HEK293 (cell line): Measurements from ENCODE around the gene ZSCAN22.

Source experiments
- FEZF1 ChIP-seq: fragments of 450-650 bp; formaldehyde crosslinking; IDR thresholded peaks from 2 replicates; pipeline ENCODE4 v1.5.1; 2016; ENCODE audit warnings: missing biosample characterization, missing genetic modification characterization
- HOXC10 ChIP-seq: sonication (generic); formaldehyde crosslinking; IDR thresholded peaks from 2 replicates; pipeline ENCODE4 v1.8.1; 2023; ENCODE audit warnings: mild to moderate bottlenecking, missing genetic modification reagents
- KLF16 ChIP-seq: fragments of 450-650 bp; formaldehyde crosslinking; IDR thresholded peaks from 2 replicates; pipeline ENCODE4 v1.5.1; 2017; ENCODE audit warnings: missing biosample characterization, missing genetic modification characterization
- KLF8 ChIP-seq: fragments of 450-650 bp; formaldehyde crosslinking; IDR thresholded peaks from 2 replicates; pipeline ENCODE4 v1.5.1; 2016; ENCODE audit warnings: missing biosample characterization, missing genetic modification characterization
- PRDM10 ChIP-seq: fragments of 450-650 bp; formaldehyde crosslinking; IDR thresholded peaks from 2 replicates; pipeline ENCODE4 v1.5.1; 2016; ENCODE audit warnings: missing biosample characterization, missing genetic modification characterization
- TSHZ1 ChIP-seq: fragments of 450-650 bp; formaldehyde crosslinking; IDR thresholded peaks from 2 replicates; pipeline ENCODE4 v1.5.1; 2016; ENCODE audit warnings: missing biosample characterization, missing genetic modification characterization, borderline replicate concordance
- ZEB2 ChIP-seq: fragments of 450-650 bp; formaldehyde crosslinking; IDR thresholded peaks from 2 replicates; pipeline ENCODE4 v1.5.1; 2016; ENCODE audit warnings: missing biosample characterization, missing genetic modification characterization
- ZIC2 ChIP-seq: fragments of 450-650 bp; formaldehyde crosslinking; IDR thresholded peaks from 2 replicates; pipeline ENCODE4 v1.5.1; 2016; ENCODE audit warnings: missing biosample characterization, missing genetic modification characterization
- ZNF140 ChIP-seq: fragments of 450-650 bp; formaldehyde crosslinking; IDR thresholded peaks from 2 replicates; pipeline ENCODE4 v1.5.1; 2016; ENCODE audit warnings: missing biosample characterization, missing genetic modification characterization
- ZNF155 ChIP-seq: fragments of 450-650 bp; formaldehyde crosslinking; IDR thresholded peaks from 2 replicates; pipeline ENCODE4 v1.5.1; 2016; ENCODE audit warnings: missing biosample characterization, missing genetic modification characterization
- ZNF214 ChIP-seq: fragments of 450-650 bp; formaldehyde crosslinking; IDR thresholded peaks from 2 replicates; pipeline ENCODE4 v1.5.1; 2017; ENCODE audit warnings: missing biosample characterization, mild to moderate bottlenecking, missing genetic modification characterization, borderline replicate concordance
- ZNF23 ChIP-seq: fragments of 450-650 bp; formaldehyde crosslinking; IDR thresholded peaks from 2 replicates; pipeline ENCODE4 v1.5.1; 2016; ENCODE audit warnings: missing biosample characterization, missing genetic modification characterization, borderline replicate concordance
- ZNF248 ChIP-seq: fragments of 450-650 bp; formaldehyde crosslinking; IDR thresholded peaks from 2 replicates; pipeline ENCODE4 v1.5.1; 2017; ENCODE audit warnings: missing biosample characterization, missing genetic modification characterization
- ZNF37A ChIP-seq: fragments of 450-650 bp; IDR thresholded peaks from 2 replicates; pipeline ENCODE4 v1.5.1; 2018; ENCODE audit warnings: missing biosample characterization, missing genetic modification characterization
- ZNF621 ChIP-seq: fragments of 450-650 bp; formaldehyde crosslinking; IDR thresholded peaks from 2 replicates; pipeline ENCODE4 v1.5.1; 2017; ENCODE audit warnings: missing biosample characterization, missing genetic modification characterization
- ZNF623 ChIP-seq: fragments of 450-650 bp; formaldehyde crosslinking; IDR thresholded peaks from 2 replicates; pipeline ENCODE4 v1.5.1; 2016; ENCODE audit warnings: missing biosample characterization, missing genetic modification characterization
- ZNF704 ChIP-seq: fragments of 450-650 bp; formaldehyde crosslinking; IDR thresholded peaks from 2 replicates; pipeline ENCODE4 v1.5.1; 2016; ENCODE audit warnings: missing biosample characterization, missing genetic modification characterization
- ZNF768 ChIP-seq: fragments of 450-650 bp; formaldehyde crosslinking; IDR thresholded peaks from 2 replicates; pipeline ENCODE4 v1.5.1; 2018; ENCODE audit warnings: missing biosample characterization, mild to moderate bottlenecking, missing genetic modification characterization
- TF ChIP-seq, protein P1 (sequence below): fragments of 450-650 bp; formaldehyde crosslinking; IDR thresholded peaks from 2 replicates; pipeline ENCODE4 v1.5.1; 2016; ENCODE audit warnings: missing biosample characterization, missing genetic modification characterization, borderline replicate concordance
- TF ChIP-seq, protein P2 (sequence below): fragments of 450-650 bp; formaldehyde crosslinking; IDR thresholded peaks from 2 replicates; pipeline ENCODE4 v1.5.1; 2017; ENCODE audit warnings: missing biosample characterization, missing genetic modification characterization
- TF ChIP-seq, protein P3 (sequence below): fragments of 450-650 bp; formaldehyde crosslinking; IDR thresholded peaks from 2 replicates; pipeline ENCODE4 v1.5.1; 2016; ENCODE audit warnings: missing biosample characterization, missing genetic modification characterization

Gene ZSCAN22

DNA sequence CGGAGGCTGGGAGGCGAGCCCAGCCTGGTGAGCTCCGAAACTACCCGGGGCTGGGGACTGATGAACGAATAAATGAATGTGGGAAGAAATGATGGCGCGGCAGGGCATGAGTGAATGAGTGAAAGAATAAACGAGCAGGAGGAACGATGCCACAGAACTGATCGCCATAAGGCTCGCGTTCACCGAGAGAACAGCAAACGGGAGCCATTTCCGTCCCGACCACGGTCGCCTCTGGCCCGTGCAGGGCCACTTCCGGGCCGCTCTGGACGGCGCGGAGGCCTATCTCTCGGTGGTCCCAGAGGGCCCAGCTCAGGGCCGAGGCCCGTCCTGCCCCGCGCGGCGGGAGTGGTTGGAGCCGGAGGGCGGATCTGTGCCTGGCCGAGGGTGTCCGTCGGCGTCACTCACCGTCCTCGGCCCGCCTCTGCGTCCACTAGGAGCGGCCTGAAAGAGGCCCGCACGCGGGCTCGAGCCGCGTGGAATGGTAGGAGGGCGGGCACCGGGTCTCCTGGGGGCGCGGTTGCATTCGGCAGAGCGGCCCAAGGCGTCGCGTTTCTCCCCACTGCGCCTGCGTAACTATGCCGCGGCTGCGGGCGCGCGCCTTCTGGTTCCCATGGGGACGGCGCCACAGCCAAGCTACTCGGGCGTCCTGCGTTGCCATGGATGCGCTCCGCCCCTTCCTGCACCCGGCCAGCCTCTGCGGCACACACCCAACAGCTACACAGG is 35.6 kb downstream of the ZSCAN22 start, which contains the start of gene ZNF497 (continued):
- TF ChIP-seq KLF16 (tag by site-specific recombination): peak; percentile 73
- peak; percentile 74; the same call in 1 of the 2 replicates for TF ChIP-seq KLF8 (tag by site-specific recombination)
- no peak for TF ChIP-seq ZIC2
- TF ChIP-seq TSHZ1: no peak
- TF ChIP-seq, protein P1, sequence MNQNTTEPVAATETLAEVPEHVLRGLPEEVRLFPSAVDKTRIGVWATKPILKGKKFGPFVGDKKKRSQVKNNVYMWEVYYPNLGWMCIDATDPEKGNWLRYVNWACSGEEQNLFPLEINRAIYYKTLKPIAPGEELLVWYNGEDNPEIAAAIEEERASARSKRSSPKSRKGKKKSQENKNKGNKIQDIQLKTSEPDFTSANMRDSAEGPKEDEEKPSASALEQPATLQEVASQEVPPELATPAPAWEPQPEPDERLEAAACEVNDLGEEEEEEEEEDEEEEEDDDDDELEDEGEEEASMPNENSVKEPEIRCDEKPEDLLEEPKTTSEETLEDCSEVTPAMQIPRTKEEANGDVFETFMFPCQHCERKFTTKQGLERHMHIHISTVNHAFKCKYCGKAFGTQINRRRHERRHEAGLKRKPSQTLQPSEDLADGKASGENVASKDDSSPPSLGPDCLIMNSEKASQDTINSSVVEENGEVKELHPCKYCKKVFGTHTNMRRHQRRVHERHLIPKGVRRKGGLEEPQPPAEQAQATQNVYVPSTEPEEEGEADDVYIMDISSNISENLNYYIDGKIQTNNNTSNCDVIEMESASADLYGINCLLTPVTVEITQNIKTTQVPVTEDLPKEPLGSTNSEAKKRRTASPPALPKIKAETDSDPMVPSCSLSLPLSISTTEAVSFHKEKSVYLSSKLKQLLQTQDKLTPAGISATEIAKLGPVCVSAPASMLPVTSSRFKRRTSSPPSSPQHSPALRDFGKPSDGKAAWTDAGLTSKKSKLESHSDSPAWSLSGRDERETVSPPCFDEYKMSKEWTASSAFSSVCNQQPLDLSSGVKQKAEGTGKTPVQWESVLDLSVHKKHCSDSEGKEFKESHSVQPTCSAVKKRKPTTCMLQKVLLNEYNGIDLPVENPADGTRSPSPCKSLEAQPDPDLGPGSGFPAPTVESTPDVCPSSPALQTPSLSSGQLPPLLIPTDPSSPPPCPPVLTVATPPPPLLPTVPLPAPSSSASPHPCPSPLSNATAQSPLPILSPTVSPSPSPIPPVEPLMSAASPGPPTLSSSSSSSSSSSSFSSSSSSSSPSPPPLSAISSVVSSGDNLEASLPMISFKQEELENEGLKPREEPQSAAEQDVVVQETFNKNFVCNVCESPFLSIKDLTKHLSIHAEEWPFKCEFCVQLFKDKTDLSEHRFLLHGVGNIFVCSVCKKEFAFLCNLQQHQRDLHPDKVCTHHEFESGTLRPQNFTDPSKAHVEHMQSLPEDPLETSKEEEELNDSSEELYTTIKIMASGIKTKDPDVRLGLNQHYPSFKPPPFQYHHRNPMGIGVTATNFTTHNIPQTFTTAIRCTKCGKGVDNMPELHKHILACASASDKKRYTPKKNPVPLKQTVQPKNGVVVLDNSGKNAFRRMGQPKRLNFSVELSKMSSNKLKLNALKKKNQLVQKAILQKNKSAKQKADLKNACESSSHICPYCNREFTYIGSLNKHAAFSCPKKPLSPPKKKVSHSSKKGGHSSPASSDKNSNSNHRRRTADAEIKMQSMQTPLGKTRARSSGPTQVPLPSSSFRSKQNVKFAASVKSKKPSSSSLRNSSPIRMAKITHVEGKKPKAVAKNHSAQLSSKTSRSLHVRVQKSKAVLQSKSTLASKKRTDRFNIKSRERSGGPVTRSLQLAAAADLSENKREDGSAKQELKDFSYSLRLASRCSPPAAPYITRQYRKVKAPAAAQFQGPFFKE (tag by site-specific recombination): no peak
- peak; percentile 84 for TF ChIP-seq ZEB2 (tag by site-specific recombination)
- no peak for TF ChIP-seq ZNF23 (tag by site-specific recombination)
- TF ChIP-seq, protein P2, sequence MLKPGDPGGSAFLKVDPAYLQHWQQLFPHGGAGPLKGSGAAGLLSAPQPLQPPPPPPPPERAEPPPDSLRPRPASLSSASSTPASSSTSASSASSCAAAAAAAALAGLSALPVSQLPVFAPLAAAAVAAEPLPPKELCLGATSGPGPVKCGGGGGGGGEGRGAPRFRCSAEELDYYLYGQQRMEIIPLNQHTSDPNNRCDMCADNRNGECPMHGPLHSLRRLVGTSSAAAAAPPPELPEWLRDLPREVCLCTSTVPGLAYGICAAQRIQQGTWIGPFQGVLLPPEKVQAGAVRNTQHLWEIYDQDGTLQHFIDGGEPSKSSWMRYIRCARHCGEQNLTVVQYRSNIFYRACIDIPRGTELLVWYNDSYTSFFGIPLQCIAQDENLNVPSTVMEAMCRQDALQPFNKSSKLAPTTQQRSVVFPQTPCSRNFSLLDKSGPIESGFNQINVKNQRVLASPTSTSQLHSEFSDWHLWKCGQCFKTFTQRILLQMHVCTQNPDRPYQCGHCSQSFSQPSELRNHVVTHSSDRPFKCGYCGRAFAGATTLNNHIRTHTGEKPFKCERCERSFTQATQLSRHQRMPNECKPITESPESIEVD (tag by site-specific recombination): no peak
- TF ChIP-seq ZNF155: no peak
- TF ChIP-seq ZNF214 (tag by site-specific recombination): no peak
- 0 out of 2 replicates have a peak, but pooled peaks have one; percentile 3 for TF ChIP-seq ZNF768 (tag by site-specific recombination)
- peak; percentile 79 for TF ChIP-seq PRDM10 (tag by site-specific recombination)
- TF ChIP-seq, protein P3, sequence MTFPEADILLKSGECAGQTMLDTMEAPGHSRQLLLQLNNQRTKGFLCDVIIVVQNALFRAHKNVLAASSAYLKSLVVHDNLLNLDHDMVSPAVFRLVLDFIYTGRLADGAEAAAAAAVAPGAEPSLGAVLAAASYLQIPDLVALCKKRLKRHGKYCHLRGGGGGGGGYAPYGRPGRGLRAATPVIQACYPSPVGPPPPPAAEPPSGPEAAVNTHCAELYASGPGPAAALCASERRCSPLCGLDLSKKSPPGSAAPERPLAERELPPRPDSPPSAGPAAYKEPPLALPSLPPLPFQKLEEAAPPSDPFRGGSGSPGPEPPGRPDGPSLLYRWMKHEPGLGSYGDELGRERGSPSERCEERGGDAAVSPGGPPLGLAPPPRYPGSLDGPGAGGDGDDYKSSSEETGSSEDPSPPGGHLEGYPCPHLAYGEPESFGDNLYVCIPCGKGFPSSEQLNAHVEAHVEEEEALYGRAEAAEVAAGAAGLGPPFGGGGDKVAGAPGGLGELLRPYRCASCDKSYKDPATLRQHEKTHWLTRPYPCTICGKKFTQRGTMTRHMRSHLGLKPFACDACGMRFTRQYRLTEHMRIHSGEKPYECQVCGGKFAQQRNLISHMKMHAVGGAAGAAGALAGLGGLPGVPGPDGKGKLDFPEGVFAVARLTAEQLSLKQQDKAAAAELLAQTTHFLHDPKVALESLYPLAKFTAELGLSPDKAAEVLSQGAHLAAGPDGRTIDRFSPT (tag by site-specific recombination): peak; percentile 26; the same call in 1 of the 2 replicates
- TF ChIP-seq ZNF248 (tag by site-specific recombination): no peak
- no peak for TF ChIP-seq ZNF623 (tag by site-specific recombination)
- no peak for TF ChIP-seq ZNF704 (tag by site-specific recombination)
- TF ChIP-seq ZNF37A (tag by site-specific recombination): no peak
- TF ChIP-seq ZNF621 (tag by site-specific recombination): no peak
- peak; percentile 24; the same call in 1 of the 2 replicates for TF ChIP-seq FEZF1 (tag by site-specific recombination)
- TF ChIP-seq ZNF140 (tag by site-specific recombination): no peak
- no peak for TF ChIP-seq HOXC10 (CRISPR knock-in tag)
